ENCODE data around the gene PCGF1. TPM values are rescaled to one million over a fixed set of nuclear protein-coding genes. Genes with fewer than 3 reads are reported as not detected.

Gene PCGF1
- total and polyA plus RNA-seq, 2 of the 13 experiments (the other 11 are each of a cell fraction or from before 2014, with no cell fraction given): 20.4 to 22.6 TPM

- TF ChIP-seq SP1 (IDR thresholded peaks at IDR 0.05) (no peak), SP1 (CRISPR knock-in tag; IDR thresholded peaks at IDR 0.05) (no peak), TERF1 (CRISPR knock-in tag; IDR thresholded peaks at IDR 0.05) (no peak), CBX2 (IDR thresholded peaks at IDR 0.05; ENCODE audit: low read depth, low read length) (no peak), CBX2 (CRISPR knock-in tag; IDR thresholded peaks at IDR 0.05; ENCODE audit: low read depth) (no peak), MEIS2 (CRISPR knock-in tag; IDR thresholded peaks at IDR 0.05) (0 out of 2 replicates have a peak, but pooled peaks have one; percentile 53), E2F2 (CRISPR knock-in tag; IDR thresholded peaks at IDR 0.05; ENCODE audit: borderline replicate concordance) (no peak), ZNF143 (CRISPR knock-in tag; IDR thresholded peaks at IDR 0.05) (no peak), MAX (IDR thresholded peaks at IDR 0.05) (no peak), ZNF205 (CRISPR knock-in tag; IDR thresholded peaks at IDR 0.05) (peak; percentile 73), ZNF776 (CRISPR knock-in tag; IDR thresholded peaks at IDR 0.05) (no peak; the same call in 1 of the 2 replicates), ZNF784 (CRISPR knock-in tag; IDR thresholded peaks at IDR 0.05; ENCODE audit: borderline replicate concordance) (no peak), NFIC (IDR thresholded peaks at IDR 0.05; ENCODE audit: low read length) (no peak), RBFOX2 (IDR thresholded peaks at IDR 0.05; ENCODE audit: low read depth, low read length) (no peak), DNMT3B (CRISPR knock-in tag; conservative IDR thresholded peaks at IDR 0.05) (no peak), SRSF1 (optimal IDR thresholded peaks at IDR 0.05; ENCODE audit: low read depth, low read length) (no peak), PAX8 (CRISPR knock-in tag; IDR thresholded peaks at IDR 0.05; ENCODE audit: borderline replicate concordance) (no peak), POGK (CRISPR knock-in tag; conservative IDR thresholded peaks at IDR 0.05) (no peak), CENPBD1 (CRISPR knock-in tag; IDR thresholded peaks at IDR 0.05; ENCODE audit: borderline replicate concordance, low read depth) (no peak), MYC (CRISPR knock-in tag; IDR thresholded peaks at IDR 0.05; ENCODE audit: borderline replicate concordance) (0 out of 2 replicates have a peak, but pooled peaks have one; percentile 43), ZNF274 (CRISPR knock-in tag; IDR thresholded peaks at IDR 0.05) (peak; percentile 73; the same call in 1 of the 2 replicates), ZNF710 (CRISPR knock-in tag; IDR thresholded peaks at IDR 0.05; ENCODE audit: borderline replicate concordance) (no peak; the same call in 1 of the 2 replicates)
Measured at GRCh38 chr2:74552914-74553811, 45.7 kb upstream of the PCGF1 start (continued).
